ENCODE data around the gene TC2N.
A peak's percentile ranks its signal among the peaks of the same experiment; 100 is the strongest.

Gene TC2N

GRCh38 chr14:91866061-91866460, 1.3 kb downstream of the TC2N start:
- TF ChIP-seq CTCF (conservative IDR thresholded peaks at IDR 0.05) (no peak), ZFX (IDR thresholded peaks at IDR 0.05) (no peak)
- no peak overlapping the region for H3K27ac ChIP-seq

GRCh38 chr14:91862417-91862816, 4.9 kb downstream of the TC2N start:
- no peak for TF ChIP-seq ZFX (IDR thresholded peaks at IDR 0.05)
- no peak overlapping the region for H3K27ac ChIP-seq

- H3K27ac ChIP-seq: no peak overlapping the region
- TF ChIP-seq CTCF (conservative IDR thresholded peaks at IDR 0.05) (no peak), ZFX (IDR thresholded peaks at IDR 0.05) (no peak)
Observed at GRCh38 chr14:91861091-91861490, 6.2 kb downstream of the TC2N start.

- TF ChIP-seq CTCF (conservative IDR thresholded peaks at IDR 0.05): no peak
- no peak for TF ChIP-seq ZFX (IDR thresholded peaks at IDR 0.05)
- no peak overlapping the region for H3K27ac ChIP-seq
Observed at GRCh38 chr14:91860238-91860637, 7.1 kb downstream of the TC2N start.

DNA sequence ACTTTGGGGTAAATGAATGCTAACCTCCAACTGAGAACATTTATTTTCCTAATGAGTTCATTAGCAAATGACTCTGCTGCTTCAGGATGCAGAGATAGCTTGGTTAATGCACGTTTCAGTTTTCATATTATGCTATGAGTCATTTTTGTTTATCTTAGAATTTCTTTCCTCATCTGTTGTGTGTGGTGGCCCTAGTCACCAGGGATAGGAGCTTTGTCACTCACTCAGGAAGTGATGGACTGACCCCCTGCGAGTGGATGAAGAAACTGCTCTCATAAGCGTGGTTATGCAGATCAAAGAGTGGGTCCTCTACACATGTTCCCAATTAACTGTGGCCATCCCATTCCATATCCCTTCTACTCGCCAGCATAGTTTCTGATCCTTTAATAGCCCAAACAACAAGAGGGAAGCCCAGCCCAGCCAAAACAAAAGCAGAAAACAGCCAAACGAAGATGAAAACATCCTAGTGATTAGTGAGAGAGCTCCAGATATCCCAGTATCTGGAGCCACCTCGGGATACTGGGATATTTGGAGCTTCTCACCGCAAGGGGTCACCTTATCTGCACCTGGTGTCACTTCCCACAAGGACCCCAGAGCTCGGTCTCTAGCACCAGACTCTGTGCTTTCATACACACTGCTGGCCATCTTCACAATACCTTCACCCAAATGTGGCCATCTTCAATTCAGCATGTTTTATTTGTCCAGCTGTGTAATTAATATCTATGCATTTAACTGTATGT, 8.6 kb downstream of the TC2N start:
- H3K27ac ChIP-seq: no peak overlapping the region
- TF ChIP-seq ZFX (IDR thresholded peaks at IDR 0.05) (no peak), CTCF (conservative IDR thresholded peaks at IDR 0.05) (peak; percentile 29)

DNA sequence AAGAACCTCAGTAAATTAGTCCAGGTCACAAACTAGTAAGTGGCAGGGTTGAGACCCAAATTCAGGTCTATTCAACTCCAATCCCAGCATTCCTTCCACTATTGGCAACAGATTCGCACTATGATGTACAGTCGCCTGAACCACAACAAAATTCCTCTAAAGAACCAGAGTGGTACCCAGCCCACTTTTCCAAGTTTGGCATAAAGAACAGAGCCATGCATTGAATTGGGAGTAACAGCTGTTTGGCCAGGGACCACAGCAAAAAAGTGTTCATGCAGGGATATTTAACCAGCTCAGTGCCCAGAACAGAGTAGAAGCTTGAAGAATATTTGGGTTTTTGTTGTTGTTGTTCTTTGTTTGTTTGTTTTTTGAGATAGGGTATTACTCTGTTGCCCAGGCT, 9.7 kb downstream of the TC2N start:
- TF ChIP-seq ZFX (IDR thresholded peaks at IDR 0.05) (no peak), CTCF (conservative IDR thresholded peaks at IDR 0.05) (no peak)
- H3K27ac ChIP-seq: no peak overlapping the region

GRCh38 chr14:91854327-91854934, 12.9 kb downstream of the TC2N start:
- H3K27ac ChIP-seq: no peak overlapping the region
- no peak for TF ChIP-seq CTCF (conservative IDR thresholded peaks at IDR 0.05)
- TF ChIP-seq ZFX (IDR thresholded peaks at IDR 0.05): no peak

GRCh38 chr14:91851563-91851962, 15.8 kb downstream of the TC2N start:
- TF ChIP-seq CTCF (conservative IDR thresholded peaks at IDR 0.05) (no peak), ZFX (IDR thresholded peaks at IDR 0.05) (no peak)
- H3K27ac ChIP-seq: no peak overlapping the region

All from C4-2B (cell line).